Adipocyte (in vitro differentiated cells): ENCODE results near the gene C17orf58.
"Not testable (repeated sequence)": the region's sequence is repeated elsewhere in the genome, so short reads cannot be mapped to it uniquely, and the experiment has no call there.

ENCODE experiments used
- DNase-seq: peaks from one replicate; pipeline ENCODE4 v3.0.0-alpha.2; 2015; ENCODE audit warnings: low read depth
- H3K27me3 ChIP-seq: replicated peaks from 2 replicates; pipeline ENCODE4 v1.7.0; 2013; ENCODE audit warnings: mild to moderate bottlenecking, low read length, moderate library complexity; ENCODE audit not compliant: control insufficient read depth, insufficient read depth
- H3K36me3 ChIP-seq: 2 replicates; pipeline ENCODE4 v1.7.0; 2013; ENCODE audit warnings: low read length, mild to moderate bottlenecking, moderate library complexity; ENCODE audit not compliant: control insufficient read depth, insufficient read depth, severe bottlenecking
- H3K4me1 ChIP-seq: 2 replicates; pipeline ENCODE4 v1.7.0; 2013; ENCODE audit warnings: mild to moderate bottlenecking, low read length, moderate library complexity; ENCODE audit not compliant: control insufficient read depth, insufficient read depth
- H3K4me3 ChIP-seq: 2 replicates; pipeline ENCODE4 v1.7.0; 2013; ENCODE audit warnings: mild to moderate bottlenecking, low read length, moderate library complexity
- H3K9ac ChIP-seq: 2 replicates; pipeline ENCODE4 v1.7.0; 2013; ENCODE audit warnings: mild to moderate bottlenecking, low read length, moderate library complexity
- H3K9me3 ChIP-seq: 2 replicates; pipeline ENCODE4 v1.7.0; 2013; ENCODE audit warnings: mild to moderate bottlenecking, low read length, moderate library complexity; ENCODE audit not compliant: control insufficient read depth

The C17orf58 gene

DNA sequence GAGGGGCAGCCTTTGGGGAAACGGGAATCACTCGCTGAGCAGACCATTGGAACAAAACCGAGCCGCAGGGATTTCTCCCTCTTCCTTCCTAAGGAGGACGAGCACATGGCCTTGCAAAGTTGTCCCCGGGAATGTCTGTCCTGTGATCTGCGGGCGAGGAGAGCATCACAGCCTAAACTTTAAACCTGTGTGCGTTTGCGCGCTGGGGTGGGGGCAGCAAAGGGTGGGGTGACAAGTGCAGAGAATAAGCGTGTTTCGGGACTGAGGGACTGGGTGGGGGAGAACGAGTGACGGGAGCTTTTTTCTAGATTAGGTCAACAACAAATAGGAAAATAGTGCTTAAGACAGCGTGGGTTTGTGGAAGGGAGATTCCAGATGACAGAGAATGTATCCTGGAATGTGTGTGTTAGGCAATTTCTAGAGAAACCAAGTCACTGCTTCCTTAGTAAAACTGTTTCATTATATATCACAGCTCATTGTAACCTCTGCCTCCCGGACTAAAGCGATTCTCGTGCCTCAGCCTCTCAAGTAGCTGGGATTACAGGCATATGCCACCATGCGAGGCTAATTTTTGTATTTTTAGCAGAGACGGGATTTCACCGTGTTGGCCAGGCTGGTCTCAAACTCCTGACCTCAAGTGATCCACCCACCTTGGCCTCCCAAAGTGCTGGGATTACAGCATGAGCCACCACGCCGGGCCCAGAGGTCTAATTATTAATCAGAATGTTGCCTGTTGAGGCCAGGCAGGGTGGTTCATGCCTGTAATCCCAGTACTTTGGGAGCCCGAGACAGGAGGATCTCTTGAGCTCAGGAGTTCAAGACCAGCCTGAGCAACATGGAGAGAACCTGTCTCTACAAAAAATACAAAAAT lies at the start of gene C17orf58:
TSS of gene C17orf58 (minus strand) at position 169 of the 871 bp plus-strand sequence. CDS start 271 bp downstream, outside the sequence.
- H3K36me3 ChIP-seq, H3K27me3 ChIP-seq, H3K9me3 ChIP-seq: not testable (repeated sequence)
- Histone ChIP-seq H3K4me1 (peaks cover 24% of the 10 kb centered on the region), H3K9ac (peak within 1 kb of the TSS; percentile 67), H3K4me3 (peak within 1 kb of the TSS; percentile 87)
- DNase-seq, result peak; percentile 62

DNA sequence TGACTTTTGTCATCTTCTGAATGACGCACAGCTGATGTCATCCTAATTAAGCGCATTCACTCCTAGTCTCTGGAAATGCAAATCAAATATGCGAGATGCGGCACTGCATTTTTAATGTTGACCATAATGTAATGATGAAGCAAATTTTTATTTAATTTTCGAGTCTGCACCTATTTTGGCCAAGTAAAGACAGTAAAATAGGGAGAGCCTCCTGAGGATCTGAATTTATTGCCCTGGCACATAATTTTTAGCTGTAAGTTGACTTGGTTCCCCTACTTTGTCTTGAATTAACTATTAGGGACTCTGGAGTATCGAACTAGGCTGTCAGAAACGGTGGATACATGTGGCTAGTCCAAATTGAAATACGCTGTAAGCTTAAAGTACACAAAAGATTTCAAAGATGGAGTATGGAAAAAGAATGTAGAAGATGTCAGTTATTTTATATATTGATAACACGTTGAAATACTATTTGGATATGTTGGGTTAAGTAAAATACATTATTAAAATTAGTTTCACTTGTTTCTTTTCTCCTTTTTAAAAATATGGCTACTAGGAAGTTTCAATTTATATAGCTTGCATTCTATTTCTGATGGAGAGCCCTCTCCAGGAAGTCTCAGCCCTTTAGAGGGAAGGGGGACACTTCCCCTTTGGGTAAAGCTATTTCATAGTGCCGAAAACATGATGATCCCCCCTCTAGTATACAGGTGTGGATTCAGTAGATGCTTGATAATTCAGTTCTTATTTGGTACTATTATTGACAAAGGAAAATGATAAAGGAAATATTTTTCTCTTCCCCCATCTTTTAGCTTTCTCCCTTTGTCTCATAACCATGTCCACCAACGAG lies 40.3 kb upstream of the C17orf58 start:
- no peaks in the 10 kb centered on the region for H3K9me3 ChIP-seq
- DNase-seq, result peak; percentile 82
- peaks cover 38% of the 10 kb centered on the region for H3K36me3 ChIP-seq
- H3K9ac ChIP-seq, result peak overlapping the region; percentile 91
- peak overlapping the region; percentile 98 for H3K4me3 ChIP-seq
- peaks cover 14% of the 10 kb centered on the region for H3K4me1 ChIP-seq
- H3K27me3 ChIP-seq, result no peaks in the 10 kb centered on the region

DNA sequence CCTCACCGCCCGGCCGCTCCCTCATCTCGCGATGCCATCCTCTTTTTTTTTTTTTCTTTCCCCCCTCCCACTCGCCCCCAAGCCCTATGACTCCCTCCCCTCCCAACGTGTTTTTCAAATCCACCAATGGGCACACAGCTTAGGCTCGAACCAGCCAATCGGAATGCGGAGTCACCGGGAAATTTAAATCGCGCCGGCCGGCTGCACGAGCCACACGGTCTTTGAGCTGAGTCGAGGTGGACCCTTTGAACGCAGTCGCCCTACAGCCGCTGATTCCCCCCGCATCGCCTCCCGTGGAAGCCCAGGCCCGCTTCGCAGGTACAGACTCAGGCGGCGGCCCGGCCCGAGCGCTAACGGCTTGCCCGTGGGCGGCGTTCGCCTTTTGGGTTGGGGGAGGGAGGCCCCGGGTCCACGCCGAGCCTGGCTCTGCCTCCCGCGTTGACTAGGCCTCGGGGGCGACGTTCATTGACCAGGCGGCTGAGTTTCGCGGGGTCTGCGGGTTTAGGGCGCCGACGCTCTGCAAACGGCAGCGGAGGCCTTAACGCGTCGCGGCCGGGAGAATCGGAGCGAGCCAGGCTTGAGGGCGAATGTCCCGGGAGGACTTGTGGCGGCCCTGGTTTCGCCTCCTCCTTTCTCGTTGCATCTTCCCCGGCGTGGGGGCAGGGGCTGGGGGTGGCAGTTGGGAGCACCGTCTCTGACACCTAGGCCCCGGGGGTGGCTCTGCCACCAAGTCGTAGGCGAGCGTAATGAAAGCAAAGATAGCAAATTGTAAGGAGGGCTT lies 39.4 kb upstream of the C17orf58 start, which contains the start of gene KPNA2:
TSS of gene KPNA2 (plus strand) at position 213 of the 781 bp plus-strand sequence. CDS start 1,398 bp downstream, outside the sequence.
- peaks cover 30% of the 10 kb centered on the region for H3K36me3 ChIP-seq
- H3K9me3 ChIP-seq, result no peaks in the 10 kb centered on the region
- DNase-seq, result peak; percentile 99
- H3K9ac ChIP-seq, result peak within 1 kb of the TSS; percentile 91
- peak within 1 kb of the TSS; percentile 98 for H3K4me3 ChIP-seq
- no peaks in the 10 kb centered on the region for H3K27me3 ChIP-seq
- peaks cover 14% of the 10 kb centered on the region for H3K4me1 ChIP-seq

DNA sequence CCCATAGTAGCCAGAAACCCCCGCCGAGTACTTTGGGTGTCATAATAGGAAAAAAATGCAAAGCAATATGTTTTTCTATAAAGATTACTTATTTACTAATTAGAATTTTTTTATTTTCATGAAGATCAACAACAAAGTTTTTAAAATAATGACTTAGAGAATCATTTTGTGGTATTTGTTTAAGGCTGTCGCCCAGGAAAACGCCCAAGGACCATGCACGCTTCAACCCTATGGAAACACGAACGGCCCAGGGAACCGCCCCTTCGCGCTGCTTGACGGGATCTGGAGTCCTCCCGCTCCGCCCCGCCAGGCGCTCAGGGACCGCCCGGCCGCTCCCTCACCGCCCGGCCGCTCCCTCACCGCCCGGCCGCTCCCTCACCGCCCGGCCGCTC lies 38.9 kb upstream of the C17orf58 start:
- DNase-seq, result peak; percentile 98
- peaks cover 24% of the 10 kb centered on the region for H3K36me3 ChIP-seq
- no peaks in the 10 kb centered on the region for H3K27me3 ChIP-seq
- peak overlapping the region; percentile 77 for H3K9ac ChIP-seq
- no peaks in the 10 kb centered on the region for H3K9me3 ChIP-seq
- peak overlapping the region; percentile 78 for H3K4me3 ChIP-seq
- peaks cover 14% of the 10 kb centered on the region for H3K4me1 ChIP-seq

DNA sequence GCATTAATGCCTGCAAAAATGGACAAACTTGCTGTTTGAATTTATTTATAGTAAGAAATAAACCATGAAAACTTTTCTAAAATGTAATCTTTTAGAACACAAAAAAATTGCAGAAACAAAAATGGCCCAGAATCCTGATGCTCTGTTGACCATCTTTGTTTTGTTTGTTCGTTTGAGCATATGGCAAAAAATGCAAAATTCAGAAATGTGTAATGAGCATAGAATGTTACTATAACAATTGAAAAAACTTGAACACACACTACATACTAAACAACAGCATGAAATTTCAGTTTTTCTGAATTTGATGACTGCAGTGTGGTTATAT lies 38.1 kb upstream of the C17orf58 start:
- no peak for DNase-seq
- peak overlapping the region; percentile 77 for H3K9ac ChIP-seq
- H3K4me1 ChIP-seq, result peaks cover 14% of the 10 kb centered on the region
- H3K36me3 ChIP-seq, result peaks cover 20% of the 10 kb centered on the region
- peak overlapping the region; percentile 78 for H3K4me3 ChIP-seq
- no peaks in the 10 kb centered on the region for H3K9me3 ChIP-seq
- no peaks in the 10 kb centered on the region for H3K27me3 ChIP-seq

DNA sequence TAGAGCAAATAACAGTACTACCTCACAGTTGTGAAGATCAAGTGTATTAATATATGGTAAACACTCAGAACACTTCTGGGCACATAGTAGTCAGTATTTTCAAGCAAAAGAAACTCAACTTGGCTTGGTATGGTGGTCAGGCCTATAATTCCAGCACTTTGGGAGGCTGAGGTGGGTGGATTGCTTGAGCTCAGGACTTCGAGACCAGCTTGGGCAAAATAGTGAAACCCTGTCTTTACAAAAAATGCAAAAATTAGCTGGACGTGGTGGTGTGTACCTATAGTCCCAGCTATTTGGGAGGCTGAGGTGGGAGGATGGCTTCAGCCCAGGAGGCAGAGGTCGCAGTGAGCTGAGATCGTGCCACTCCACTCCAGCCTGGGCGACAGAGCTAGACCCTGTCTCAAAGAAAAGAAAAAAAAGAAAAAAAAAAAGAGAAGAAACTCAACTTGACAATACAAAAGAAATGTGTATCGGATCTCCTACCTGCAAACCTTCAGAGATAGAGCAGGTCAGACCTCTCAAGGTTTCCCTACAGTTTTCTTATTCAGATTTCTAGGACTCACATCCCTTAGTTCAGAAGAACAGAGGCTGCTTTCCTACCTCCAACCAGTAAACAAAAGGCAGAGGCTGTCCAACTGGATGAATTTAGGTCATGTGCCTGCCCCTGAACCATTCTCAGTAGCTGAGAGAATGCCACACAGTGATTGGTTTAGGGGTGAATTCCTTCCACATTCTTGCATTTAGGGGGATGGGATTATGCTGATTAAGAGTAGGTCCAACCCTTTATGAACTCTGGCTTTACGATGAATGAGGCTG lies 37.6 kb upstream of the C17orf58 start:
- H3K4me3 ChIP-seq, result no peak overlapping the region

DNA sequence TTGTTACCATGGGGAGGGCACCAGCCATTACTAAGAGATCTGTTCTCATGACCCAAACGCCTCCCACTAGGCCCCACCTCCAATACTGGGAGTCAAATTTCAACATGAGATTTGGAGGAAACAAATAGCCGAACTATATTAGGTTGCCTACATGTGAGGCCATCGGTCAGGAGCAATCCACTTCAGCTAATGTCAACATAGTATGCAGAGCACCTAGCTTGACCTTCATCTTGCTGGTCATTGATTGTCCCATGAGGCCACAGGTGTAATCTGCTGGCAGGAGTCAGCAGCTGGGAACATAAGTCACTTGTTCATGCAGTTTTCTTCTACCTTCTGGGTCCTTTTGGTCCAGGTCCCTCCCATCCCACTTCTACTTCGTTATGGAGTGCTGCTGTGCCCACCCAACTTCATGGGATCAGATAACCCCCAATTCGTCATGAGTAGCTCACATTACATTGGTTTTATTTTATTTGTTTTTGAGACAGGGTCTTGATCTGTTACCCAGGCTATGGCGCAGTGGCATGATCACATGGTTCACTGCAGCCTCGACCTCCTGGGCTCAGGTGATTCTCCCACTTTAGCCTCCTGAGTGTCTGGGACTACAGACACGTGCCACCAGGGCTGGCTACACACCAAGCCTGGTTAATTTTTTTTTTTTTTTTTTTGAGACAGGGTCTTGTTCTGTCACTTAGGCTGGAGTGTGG lies 33.4 kb upstream of the C17orf58 start:
- no peaks in the 10 kb centered on the region for H3K27me3 ChIP-seq
- DNase-seq, result no peak

More for the DNA sequence above, 37.6 kb upstream of the C17orf58 start:
- no peak for DNase-seq
- H3K9me3 ChIP-seq, result no peaks in the 10 kb centered on the region
- H3K9ac ChIP-seq, result no peak overlapping the region
- peaks cover 14% of the 10 kb centered on the region for H3K36me3 ChIP-seq
- H3K4me1 ChIP-seq, result peaks cover 14% of the 10 kb centered on the region
- no peaks in the 10 kb centered on the region for H3K27me3 ChIP-seq

DNA sequence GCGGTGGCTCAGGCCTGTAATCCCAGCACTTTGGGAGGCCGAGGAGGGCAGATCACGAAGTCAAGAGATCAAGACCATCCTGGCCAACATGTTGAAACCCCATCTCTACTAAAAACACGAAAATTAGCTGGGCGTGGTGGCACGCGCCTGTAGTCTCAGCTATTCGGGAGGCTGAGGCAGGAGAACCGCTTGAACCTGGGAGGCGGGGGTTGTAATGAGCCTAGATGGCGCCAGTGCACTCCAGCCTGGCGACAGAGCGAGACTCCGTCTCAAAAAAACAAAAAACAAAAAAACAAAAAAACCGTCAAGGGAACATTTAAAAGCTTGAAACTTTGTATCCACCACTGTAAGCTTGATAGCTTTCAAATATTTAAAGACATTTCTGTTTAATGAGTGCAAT lies 26.3 kb upstream of the C17orf58 start:
- not testable (repeated sequence) for DNase-seq, H3K27me3 ChIP-seq, H3K9ac ChIP-seq, H3K9me3 ChIP-seq, H3K4me3 ChIP-seq, H3K36me3 ChIP-seq
- peaks cover 11% of the 10 kb centered on the region for H3K4me1 ChIP-seq

More for the DNA sequence above, 33.4 kb upstream of the C17orf58 start:
- Histone ChIP-seq H3K9me3 (no peaks in the 10 kb centered on the region), H3K36me3 (no peaks in the 10 kb centered on the region), H3K4me3 (no peak overlapping the region), H3K4me1 (peaks cover 1% of the 10 kb centered on the region), H3K9ac (no peak overlapping the region)

DNA sequence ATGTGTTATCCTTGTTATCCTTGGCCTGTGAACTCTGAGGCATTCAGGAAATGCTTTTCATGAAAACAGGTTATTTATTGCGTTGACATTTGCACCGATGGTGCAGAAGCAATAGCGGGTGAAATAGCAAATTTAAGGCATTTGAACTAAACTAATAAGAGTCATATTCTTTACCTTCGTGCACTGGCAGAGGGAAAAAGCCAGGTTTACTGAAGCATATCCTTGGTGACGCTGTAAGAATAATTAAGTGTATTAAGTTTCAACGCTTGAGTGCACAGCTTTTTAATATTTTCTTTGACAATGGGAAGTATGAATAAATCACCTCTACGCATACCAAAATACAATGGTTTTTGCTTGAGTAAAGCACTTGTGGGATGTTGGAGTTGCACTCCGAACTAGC lies 25.7 kb upstream of the C17orf58 start:
- peaks cover 13% of the 10 kb centered on the region for H3K4me1 ChIP-seq
- no peak overlapping the region for H3K4me3 ChIP-seq
- DNase-seq, result no peak
- no peaks in the 10 kb centered on the region for H3K27me3 ChIP-seq
- no peaks in the 10 kb centered on the region for H3K36me3 ChIP-seq
- no peaks in the 10 kb centered on the region for H3K9me3 ChIP-seq
- no peak overlapping the region for H3K9ac ChIP-seq

DNA sequence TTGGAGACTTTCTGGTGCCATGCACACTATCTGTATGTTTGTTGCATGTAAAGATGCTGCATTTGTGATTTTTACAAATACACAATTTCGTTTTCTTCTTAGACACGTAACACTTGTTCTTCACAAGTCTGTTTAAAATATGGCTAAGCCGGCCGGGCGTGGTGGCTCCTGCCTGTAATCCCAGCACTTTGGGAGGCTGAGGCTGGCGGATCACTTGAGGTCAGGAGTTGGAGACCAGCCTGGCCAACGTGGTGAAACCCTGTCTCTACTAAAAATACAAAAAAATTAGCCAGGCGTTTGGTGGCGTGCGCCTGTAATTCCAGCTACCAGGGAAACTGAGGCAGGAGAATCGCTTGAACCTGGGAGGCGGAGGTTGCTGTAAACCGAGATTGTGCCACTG lies 24.5 kb upstream of the C17orf58 start:
- Histone ChIP-seq H3K4me3 (peak overlapping the region; percentile 81), H3K4me1 (peaks cover 18% of the 10 kb centered on the region), H3K9ac (peak overlapping the region; percentile 78)
- H3K36me3 ChIP-seq, H3K9me3 ChIP-seq, H3K27me3 ChIP-seq, DNase-seq: not testable (repeated sequence)
